GM19328 (cell line): ENCODE data around the gene FHL3.
A peak's percentile ranks its signal among the peaks of the same experiment; 100 is the strongest.

Experiments used
- ATAC-seq: cut with Tn5 transposase; IDR thresholded peaks from one replicate; pipeline ENCODE4 v1.9.1; 2021; ENCODE audit warnings: mild to moderate bottlenecking, moderate library complexity; ENCODE audit not compliant: unreplicated experiment

FHL3 gene

GRCh38 chr1:38005195-38006007 lies at the start of gene FHL3:
FHL3 (minus strand) TSS chr1:38005514; CDS start chr1:37999412, 6,102 bp downstream.
- no peak for ATAC-seq

- no peak for ATAC-seq
Measured at GRCh38 chr1:38053416-38054091, 48.2 kb upstream of the FHL3 start.

DNA sequence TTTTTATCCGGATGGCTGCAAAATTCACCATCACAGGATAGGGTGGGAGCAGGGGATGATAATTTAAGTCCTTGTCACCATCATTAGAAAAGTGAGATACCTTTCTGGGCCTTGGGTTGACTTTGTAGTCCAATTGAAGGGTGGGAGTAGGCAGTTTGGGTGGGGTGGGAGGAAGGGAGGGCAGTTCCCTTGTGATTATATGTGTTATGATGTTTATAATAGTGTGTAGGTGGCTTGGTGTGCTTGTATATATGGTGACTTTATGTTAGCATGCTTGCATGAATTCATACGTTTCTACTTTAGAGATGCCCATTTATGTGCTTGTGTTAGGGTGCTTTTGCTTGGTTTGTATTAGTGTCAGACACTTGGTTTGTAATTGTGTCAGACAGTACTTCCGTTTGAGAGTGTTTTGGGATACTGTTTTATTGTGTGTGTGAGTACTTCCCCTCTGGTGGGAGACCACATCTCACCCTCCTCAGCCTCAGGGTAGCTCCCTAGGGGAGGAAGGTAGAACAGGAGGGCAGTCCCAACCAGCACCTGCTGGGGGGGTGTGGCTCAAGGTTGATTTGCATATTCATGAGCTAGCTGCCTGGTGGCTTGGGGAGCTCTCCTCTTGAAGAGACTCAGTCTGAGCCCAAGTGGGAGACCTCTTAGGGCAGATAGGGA lies 47.6 kb upstream of the FHL3 start:
- ATAC-seq: no peak

DNA sequence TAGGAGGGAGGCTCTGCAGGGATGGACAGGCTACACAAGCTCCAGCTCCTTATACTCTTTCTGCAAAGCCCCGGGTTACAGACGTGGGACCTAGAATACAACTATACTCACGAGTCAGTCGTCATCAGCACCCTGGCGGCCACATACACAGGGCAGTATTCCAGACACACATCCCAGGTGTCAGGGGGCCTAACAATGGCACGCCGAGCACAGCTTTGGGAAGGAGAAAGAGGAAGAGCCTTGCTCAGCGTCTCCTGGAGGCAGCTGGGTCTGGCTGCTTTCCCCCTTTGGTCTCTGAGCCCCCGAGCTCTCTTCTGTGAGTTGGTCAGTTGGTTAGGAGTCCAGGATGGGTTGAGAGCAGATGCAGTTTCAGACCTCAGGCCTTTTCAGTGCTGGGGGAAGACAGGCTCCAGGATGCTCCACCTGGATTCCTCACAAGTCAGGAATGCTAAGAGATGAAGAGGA lies 45.8 kb upstream of the FHL3 start:
- ATAC-seq: no peak

- ATAC-seq: no peak
Measured at GRCh38 chr1:38050397-38051078, 45.2 kb upstream of the FHL3 start.

DNA sequence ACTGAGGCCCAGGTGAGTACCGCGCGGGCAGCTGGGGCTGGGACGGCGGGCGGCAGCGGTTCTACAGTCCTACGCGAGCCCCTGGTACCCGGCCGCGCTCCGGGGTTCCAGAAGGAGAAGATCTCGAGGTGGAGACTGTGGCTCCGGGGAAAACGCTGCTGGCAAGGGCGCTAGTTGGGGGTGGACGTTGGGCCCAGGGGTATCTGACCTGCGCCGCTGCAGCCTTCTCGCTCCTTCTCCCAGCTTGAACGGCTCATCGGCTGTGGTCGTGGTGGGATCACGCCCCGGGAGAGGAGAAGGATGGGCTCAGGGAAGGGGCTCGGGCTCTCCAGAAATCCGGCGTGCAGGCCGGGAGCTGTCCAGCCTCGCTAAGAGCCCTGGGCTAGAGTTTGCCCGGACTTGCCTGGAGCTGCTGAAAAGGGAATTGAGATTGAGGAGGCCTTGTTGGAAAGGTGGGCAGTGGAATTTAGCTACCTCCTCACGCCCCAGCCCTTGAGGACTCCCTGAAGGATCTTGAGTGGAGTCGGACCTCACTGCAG lies 42.4 kb upstream of the FHL3 start:
- ATAC-seq: no peak

- peak; percentile 57 for ATAC-seq
Measured at GRCh38 chr1:38046884-38047602, 41.7 kb upstream of the FHL3 start.

DNA sequence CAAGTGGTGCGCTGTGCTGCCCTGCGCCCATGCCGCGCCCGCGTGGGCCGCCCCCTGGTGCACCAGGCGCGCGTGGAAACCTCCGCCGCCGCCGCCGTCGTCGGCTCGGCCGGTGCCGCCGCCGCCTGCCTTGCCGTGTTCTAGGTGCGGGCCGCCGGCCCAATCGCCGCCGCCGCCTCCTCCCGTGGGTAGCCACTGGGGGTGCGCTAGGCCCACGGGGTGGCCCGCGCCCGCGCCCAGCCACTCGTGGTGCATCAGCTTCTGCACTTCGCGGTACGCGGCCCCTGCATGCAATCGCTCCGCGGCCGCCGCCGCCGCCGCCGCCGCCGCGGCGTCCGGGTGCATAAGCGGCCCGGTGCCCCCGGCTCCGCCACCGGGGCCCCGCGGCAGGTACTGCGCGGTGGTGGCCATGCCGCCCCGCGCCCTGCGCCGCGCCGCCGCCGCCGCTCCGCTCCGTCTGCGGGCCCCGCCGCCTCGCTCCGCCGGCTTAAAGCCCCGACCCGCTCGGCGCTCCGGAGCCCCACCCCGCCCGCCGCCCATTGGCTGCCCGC lies 41.1 kb upstream of the FHL3 start, which contains the start of gene POU3F1:
Gene POU3F1, minus strand, starts transcription at position 461 of the 551 bp plus-strand sequence. Its CDS starts 50 bp downstream, at position 411.
- ATAC-seq: no peak

DNA sequence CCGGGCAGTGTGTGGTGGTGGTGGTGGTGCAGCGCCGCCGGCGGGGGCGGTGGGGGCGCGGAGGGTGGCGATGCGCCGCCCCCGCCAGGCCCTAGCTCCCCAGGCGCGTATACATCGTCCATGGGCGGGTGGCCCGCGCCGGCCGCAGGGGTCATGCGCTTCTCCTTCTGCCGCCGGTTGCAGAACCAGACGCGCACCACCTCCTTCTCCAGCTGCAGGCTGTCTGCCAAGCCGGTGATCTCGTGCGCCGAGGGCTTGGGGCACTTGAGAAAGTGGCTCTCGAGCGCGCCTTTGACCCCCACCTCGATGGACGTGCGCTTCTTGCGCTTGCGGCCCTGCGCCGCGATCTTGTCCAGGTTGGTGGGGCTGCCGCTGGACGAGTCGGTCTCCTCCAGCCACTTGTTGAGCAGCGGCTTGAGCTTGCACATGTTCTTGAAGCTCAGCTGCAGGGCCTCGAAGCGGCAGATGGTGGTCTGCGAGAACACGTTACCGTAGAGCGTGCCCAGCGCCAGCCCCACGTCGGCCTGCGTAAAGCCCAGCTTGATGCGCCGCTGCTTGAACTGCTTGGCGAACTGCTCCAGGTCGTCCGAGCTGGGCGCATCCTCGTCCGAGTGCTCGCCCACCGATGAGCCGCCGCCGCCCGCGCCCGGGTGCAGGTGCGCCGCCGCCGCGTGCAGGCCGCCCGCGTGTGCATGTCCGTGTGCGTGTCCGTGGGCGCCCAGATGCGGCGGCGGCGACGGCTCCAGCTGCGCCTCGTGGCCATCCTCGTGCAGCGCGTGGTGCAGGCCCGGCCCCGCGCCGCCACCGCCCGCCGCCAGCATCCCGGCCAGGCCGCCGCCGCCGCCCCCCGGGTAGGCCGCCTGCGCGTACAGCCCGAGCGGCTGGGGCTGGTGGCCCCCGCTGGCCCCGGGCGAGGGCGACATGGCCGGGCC lies 40.4 kb upstream of the FHL3 start:
- peak; percentile 8 for ATAC-seq

DNA sequence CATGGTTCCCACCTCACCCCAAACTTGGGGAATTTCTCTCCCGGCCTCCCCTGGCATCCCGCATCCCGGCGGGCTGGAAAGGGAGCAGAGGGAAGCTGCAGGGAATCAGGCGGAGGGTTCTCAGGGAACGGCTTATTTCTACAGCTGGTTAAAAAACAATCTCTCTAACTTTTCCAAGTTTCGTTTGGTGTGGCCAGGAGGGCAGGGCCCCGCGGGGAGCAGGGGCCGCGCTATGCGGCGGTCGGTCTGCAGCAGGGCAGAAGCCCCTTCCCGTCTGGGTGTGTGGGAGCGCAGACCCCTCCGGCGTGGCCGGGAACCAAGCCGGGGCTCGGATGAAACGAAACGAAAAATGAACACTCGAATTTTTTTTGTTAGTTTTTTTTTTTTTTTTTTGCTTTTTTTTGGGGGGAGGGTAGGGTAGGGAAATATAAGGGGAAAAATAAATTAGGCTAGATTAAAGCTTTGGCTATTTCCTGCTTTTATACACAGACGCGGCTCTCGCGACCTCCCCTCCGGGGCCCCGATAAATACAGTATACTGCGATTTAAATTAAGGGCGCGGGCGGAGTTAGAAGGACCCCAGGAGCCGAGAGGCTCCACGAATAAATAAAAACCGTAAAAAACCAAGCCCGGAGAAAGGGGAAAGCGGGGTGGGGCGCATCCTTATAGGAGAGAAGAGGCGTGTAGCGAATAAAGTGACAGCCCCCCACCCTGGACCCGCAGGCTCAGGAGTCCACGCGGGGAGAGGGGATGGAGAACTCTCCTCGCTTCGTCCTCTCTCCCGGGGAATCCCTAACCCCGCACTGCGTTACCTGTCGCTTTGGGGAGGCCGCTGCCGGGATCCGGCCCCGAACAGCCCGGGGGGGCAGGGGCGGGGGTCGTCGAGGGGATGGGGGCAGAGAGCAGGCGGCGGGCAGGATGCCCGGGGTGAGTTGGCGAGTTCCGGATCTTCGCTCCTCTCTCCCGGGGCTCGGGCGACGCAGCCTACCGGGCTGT lies 39.2 kb upstream of the FHL3 start:
- no peak for ATAC-seq

- no peak for ATAC-seq
Measured at GRCh38 chr1:38043036-38043747, 37.9 kb upstream of the FHL3 start.

- ATAC-seq: no peak
Measured at GRCh38 chr1:38041936-38042834, 36.9 kb upstream of the FHL3 start.

GRCh38 chr1:38039331-38040088 lies 34.2 kb upstream of the FHL3 start:
- no peak for ATAC-seq

GRCh38 chr1:38038861-38039260 lies 33.5 kb upstream of the FHL3 start:
- no peak for ATAC-seq
